Caco-2 (cell line): ENCODE data around the gene COG1. TPM values are rescaled to one million over a fixed set of nuclear protein-coding genes. Genes with fewer than 3 reads are reported as not detected.

Source experiments
- BruUV-seq: library from RNA; stranded (reverse); fragments of 400-500 nt; replicated peaks from 2 replicates; lab custom pipeline; 2021; lab: Mats Ljungman, UMichigan
- CTCF ChIA-PET: fragments of 300-600 bp; sonication (Branson Sonifier 250); formaldehyde crosslinking; loops from one replicate; lab custom pipeline; 2022; ENCODE audit warnings: antibody characterized with exemption; lab: Charles Lee
- POLR2A ChIA-PET: fragments of 300-600 bp; sonication (Branson Sonifier 250); formaldehyde crosslinking; loops from one replicate; lab custom pipeline; 2022; ENCODE audit warnings: antibody characterized with exemption; lab: Charles Lee
- DNase-seq, 2 experiments: peaks; one replicate each; pipeline versions ENCODE4 v3.0.0 to v3.0.0-alpha.2; 2020 to 2022
- H3K27me3 ChIP-seq: replicated peaks from 2 replicates; pipeline ENCODE4 v1.6.0; 2011; ENCODE audit warnings: low read length; ENCODE audit not compliant: control insufficient read depth, insufficient read depth
- H3K36me3 ChIP-seq: 2 replicates; pipeline ENCODE4 v1.5.1; 2011; ENCODE audit warnings: low read length; ENCODE audit not compliant: control insufficient read depth, insufficient read depth
- H3K4me1 ChIP-seq: fragments of 250-450 bp; sonication (Bioruptor Pico); 2 replicates; pipeline ENCODE4 v1.5.1; 2020; ENCODE audit warnings: mild to moderate bottlenecking
- H3K4me3 ChIP-seq: 2 replicates; pipeline ENCODE4 v1.5.1; 2011; ENCODE audit warnings: low read depth, mild to moderate bottlenecking, control low read depth, low read length
- H3K9me3 ChIP-seq: fragments of 250-450 bp; sonication (Bioruptor Pico); 2 replicates; pipeline ENCODE4 v1.5.1; 2020; ENCODE audit warnings: mild to moderate bottlenecking, moderate library complexity
- H3K27ac Mint-ChIP-seq: one replicate; pipeline ENCODE4 v1.8.0; 2022; ENCODE audit warnings: mixed read lengths; ENCODE audit not compliant: unreplicated experiment
- H3K27me3 Mint-ChIP-seq: one replicate; pipeline ENCODE4 v1.8.0; 2022; ENCODE audit warnings: mixed read lengths; ENCODE audit not compliant: insufficient read depth, unreplicated experiment
- H3K36me3 Mint-ChIP-seq: one replicate; pipeline ENCODE4 v1.8.0; 2022; ENCODE audit warnings: mild to moderate bottlenecking, mixed read lengths; ENCODE audit not compliant: insufficient read depth, unreplicated experiment
- H3K4me1 Mint-ChIP-seq: one replicate; pipeline ENCODE4 v1.8.0; 2022; ENCODE audit warnings: low read depth, mixed read lengths; ENCODE audit not compliant: unreplicated experiment
- H3K4me3 Mint-ChIP-seq: one replicate; pipeline ENCODE4 v1.8.0; 2022; ENCODE audit warnings: mild to moderate bottlenecking, moderate library complexity, mixed read lengths; ENCODE audit not compliant: unreplicated experiment
- H3K9me3 Mint-ChIP-seq: one replicate; pipeline ENCODE4 v1.8.0; 2022; ENCODE audit warnings: mixed read lengths; ENCODE audit not compliant: unreplicated experiment
- intact Hi-C: fragments of 100-400 bp; cut with micrococcal nuclease; formaldehyde crosslinking; loops from one replicate; pipeline ENCODE4 v1.10.0; 2022; ENCODE audit not compliant: unreplicated experiment
- total RNA-seq: library from RNA; stranded (reverse); gene quantifications from 2 replicates; pipeline ENCODE4 v1.2.3, GENCODE V29; 2022
- TF ChIP-seq, protein P1 (sequence below), 2 experiments: fragments of 200-600 bp in 1 of 2; IDR thresholded peaks; 1 replicate in 1 of 2; 2 replicates in 1 of 2; pipeline versions ENCODE4 v1.5.1 to v1.8.0; 2011 to 2022; ENCODE audit warnings: antibody characterized with exemption in 1 of 2, control low read depth in 1 of 2, inconsistent platforms in 1 of 2, low read depth in 1 of 2, low read length in 1 of 2, mild to moderate bottlenecking in 1 of 2, moderate library complexity in 1 of 2; ENCODE audit not compliant: insufficient read depth in 1 of 2, severe bottlenecking in 1 of 2, unreplicated experiment in 1 of 2

COG1 gene
- total RNA-seq, 1 experiment from 2014 or later: 36.8 TPM

DNA sequence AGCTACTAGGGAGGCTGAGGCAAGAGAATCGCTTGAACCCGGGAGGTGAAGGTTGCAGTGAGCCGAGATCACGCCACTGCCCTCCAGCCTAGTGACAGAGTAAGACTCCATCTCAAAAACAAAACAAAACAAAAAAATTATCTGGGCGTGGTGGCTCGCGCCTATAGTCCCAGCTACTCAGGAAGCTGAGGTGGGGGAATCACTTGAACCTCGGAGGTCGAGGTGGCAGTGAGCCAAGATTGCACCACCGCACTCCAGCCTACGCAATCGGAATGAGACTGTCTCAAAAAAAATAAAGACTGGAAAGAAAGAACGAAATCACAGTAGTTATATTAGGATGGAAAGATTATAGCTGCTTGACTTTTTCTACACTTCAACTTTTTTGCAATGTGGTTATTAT is 18.9 kb downstream of the COG1 start:
- no peak for DNase-seq
- H3K36me3 ChIP-seq: no peaks in the 10 kb centered on the region; the same call in 1 of the 2 replicates

DNA sequence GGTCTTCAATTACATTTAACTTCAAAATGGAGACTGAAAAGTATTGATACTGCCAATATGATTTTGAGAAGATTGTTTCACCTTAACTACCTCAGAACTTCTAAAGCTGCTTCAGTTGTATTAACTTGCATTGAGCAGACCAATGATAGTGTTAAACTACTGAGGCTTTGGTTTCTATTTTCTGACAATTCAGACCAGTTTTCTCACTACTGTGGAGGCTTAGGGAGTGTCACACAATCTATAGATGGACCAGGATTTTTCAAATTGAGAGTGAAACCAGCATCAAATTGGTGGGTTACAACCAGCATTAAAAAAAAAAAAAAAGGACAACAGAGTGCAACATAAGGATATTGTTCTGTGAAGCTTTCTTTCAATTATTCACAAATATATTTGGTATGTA is 21.2 kb downstream of the COG1 start:
- H3K4me1 ChIP-seq: no peaks in the 10 kb centered on the region
- ChIA-PET CTCF (no interaction called here), POLR2A (no interaction called here)
- TF ChIP-seq, protein P1, sequence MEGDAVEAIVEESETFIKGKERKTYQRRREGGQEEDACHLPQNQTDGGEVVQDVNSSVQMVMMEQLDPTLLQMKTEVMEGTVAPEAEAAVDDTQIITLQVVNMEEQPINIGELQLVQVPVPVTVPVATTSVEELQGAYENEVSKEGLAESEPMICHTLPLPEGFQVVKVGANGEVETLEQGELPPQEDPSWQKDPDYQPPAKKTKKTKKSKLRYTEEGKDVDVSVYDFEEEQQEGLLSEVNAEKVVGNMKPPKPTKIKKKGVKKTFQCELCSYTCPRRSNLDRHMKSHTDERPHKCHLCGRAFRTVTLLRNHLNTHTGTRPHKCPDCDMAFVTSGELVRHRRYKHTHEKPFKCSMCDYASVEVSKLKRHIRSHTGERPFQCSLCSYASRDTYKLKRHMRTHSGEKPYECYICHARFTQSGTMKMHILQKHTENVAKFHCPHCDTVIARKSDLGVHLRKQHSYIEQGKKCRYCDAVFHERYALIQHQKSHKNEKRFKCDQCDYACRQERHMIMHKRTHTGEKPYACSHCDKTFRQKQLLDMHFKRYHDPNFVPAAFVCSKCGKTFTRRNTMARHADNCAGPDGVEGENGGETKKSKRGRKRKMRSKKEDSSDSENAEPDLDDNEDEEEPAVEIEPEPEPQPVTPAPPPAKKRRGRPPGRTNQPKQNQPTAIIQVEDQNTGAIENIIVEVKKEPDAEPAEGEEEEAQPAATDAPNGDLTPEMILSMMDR (IDR thresholded peaks at IDR 0.05; ENCODE audit: insufficient read depth in 1 of 2, low read depth in 1 of 2, low read length in 1 of 2, severe bottlenecking in 1 of 2, unreplicated experiment in 1 of 2): no peak
- intact Hi-C loops: no loop called here
- H3K27me3 ChIP-seq: no peaks in the 10 kb centered on the region
- H3K4me1 Mint-ChIP-seq: no peaks in the 10 kb centered on the region
- H3K27ac Mint-ChIP-seq: no peak overlapping the region
- H3K4me3 Mint-ChIP-seq: no peak overlapping the region
- no peaks in the 10 kb centered on the region for H3K36me3 ChIP-seq
- H3K36me3 Mint-ChIP-seq: peaks cover 41% of the 10 kb centered on the region
- BruUV-seq: no TSS peak
- H3K9me3 ChIP-seq: no peaks in the 10 kb centered on the region
- no peaks in the 10 kb centered on the region for H3K27me3 Mint-ChIP-seq
- no peak overlapping the region for H3K4me3 ChIP-seq
- no peak for DNase-seq
- no peaks in the 10 kb centered on the region for H3K9me3 Mint-ChIP-seq

More for the DNA sequence above, 18.9 kb downstream of the COG1 start:
- no TSS peak for BruUV-seq
- ChIA-PET CTCF (interaction anchor here (0.7 to 1.0 kb wide), 2 partner anchors 169 to 484 kb away, joined by 3 read pairs; no protein-coding TSS in a partner anchor), POLR2A (no interaction called here)
- Mint-ChIP-seq H3K4me3 (no peak overlapping the region), H3K9me3 (no peaks in the 10 kb centered on the region), H3K36me3 (peaks cover 51% of the 10 kb centered on the region), H3K27me3 (no peaks in the 10 kb centered on the region), H3K4me1 (no peaks in the 10 kb centered on the region), H3K27ac (no peak overlapping the region)
- TF ChIP-seq, protein P1 (IDR thresholded peaks at IDR 0.05; ENCODE audit: insufficient read depth in 1 of 2, low read depth in 1 of 2, low read length in 1 of 2, severe bottlenecking in 1 of 2, unreplicated experiment in 1 of 2): no peak
- no peaks in the 10 kb centered on the region for H3K4me1 ChIP-seq
- no peaks in the 10 kb centered on the region for H3K27me3 ChIP-seq
- no peaks in the 10 kb centered on the region for H3K9me3 ChIP-seq
- H3K4me3 ChIP-seq: no peak overlapping the region
- intact Hi-C loops: no loop called here

DNA sequence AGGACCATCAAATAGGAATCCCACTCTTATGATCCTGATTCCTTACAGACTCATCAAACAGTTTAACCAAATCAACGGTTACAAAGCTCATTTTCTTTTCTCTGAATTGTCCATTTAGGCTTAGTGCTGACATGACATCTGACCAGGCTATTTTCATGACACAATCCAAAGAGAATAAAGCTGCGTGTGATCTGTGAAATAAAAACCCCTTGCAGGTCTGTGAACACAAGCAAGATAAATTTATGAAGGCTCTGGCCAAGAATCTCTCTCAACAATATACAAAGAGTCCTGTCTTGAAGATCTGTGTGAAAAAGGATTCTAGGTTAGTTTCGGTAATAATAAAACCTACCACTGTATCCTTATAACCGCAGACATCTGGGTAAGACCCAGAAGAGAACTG is 22.0 kb downstream of the COG1 start:
- Histone ChIP-seq H3K27me3 (no peaks in the 10 kb centered on the region), H3K9me3 (no peaks in the 10 kb centered on the region), H3K4me3 (no peak overlapping the region), H3K36me3 (no peaks in the 10 kb centered on the region), H3K4me1 (no peaks in the 10 kb centered on the region)
- DNase-seq: no peak
- no TSS peak for BruUV-seq
- ChIA-PET CTCF (no interaction called here), POLR2A (interaction anchor here (0.6 kb wide), 1 partner anchor 18 kb away, joined by 3 read pairs; no protein-coding TSS in a partner anchor)
- Mint-ChIP-seq H3K4me1 (no peaks in the 10 kb centered on the region), H3K36me3 (peaks cover 32% of the 10 kb centered on the region), H3K4me3 (no peak overlapping the region), H3K27me3 (no peaks in the 10 kb centered on the region), H3K9me3 (no peaks in the 10 kb centered on the region), H3K27ac (no peak overlapping the region)
- intact Hi-C loops: no loop called here
- TF ChIP-seq, protein P1 (IDR thresholded peaks at IDR 0.05; ENCODE audit: insufficient read depth in 1 of 2, low read depth in 1 of 2, low read length in 1 of 2, severe bottlenecking in 1 of 2, unreplicated experiment in 1 of 2): no peak
